Stimulated activated CD8-positive, alpha-beta memory T cell treated with anti-CD3 and anti-CD28 coated beads, Interleukin-4, amount 100 ng/mL, for 48 hours (primary cell): Measurements from ENCODE around the gene R3HCC1L.

Source experiments
- DNase-seq: peaks from one replicate; pipeline ENCODE4 v3.0.0-alpha.2; 2020

R3HCC1L gene

GRCh38 chr10:98263088-98263487 lies 128.6 kb downstream of the R3HCC1L start:
- DNase-seq, result no peak

- DNase-seq, result no peak
These were observed 130.1 kb downstream of the R3HCC1L start for GRCh38 chr10:98264378-98265065.

- no peak for DNase-seq
These were observed 131.2 kb downstream of the R3HCC1L start for GRCh38 chr10:98265403-98266378.

DNA sequence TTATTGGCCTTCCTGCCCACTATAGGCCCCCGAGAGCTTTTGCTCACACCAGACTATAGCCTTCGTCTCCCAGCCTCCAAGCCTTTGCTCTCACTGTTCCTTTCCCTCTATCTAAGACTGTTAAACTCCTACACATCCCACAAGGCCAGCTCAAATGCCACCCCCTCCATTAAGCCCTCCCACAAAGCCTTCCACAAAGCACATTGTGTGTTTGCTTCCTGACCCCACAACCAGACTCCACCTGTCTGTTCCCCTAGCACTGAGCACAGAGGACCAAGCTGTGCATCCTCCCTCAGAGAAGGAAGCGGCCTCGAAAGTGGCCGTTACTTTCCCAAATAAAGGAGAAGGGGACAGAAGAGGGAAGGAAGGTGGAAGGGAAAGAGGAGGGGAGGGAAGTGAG lies 132.2 kb downstream of the R3HCC1L start:
- DNase-seq, result no peak

- no peak for DNase-seq
These were observed 132.8 kb downstream of the R3HCC1L start for GRCh38 chr10:98267069-98267893.

- DNase-seq, result no peak
These were observed 133.6 kb downstream of the R3HCC1L start, which contains the start of gene LOXL4 for GRCh38 chr10:98267894-98268693. LOXL4 (minus strand) TSS chr10:98268194; CDS start chr10:98263019, 5,175 bp downstream.

DNA sequence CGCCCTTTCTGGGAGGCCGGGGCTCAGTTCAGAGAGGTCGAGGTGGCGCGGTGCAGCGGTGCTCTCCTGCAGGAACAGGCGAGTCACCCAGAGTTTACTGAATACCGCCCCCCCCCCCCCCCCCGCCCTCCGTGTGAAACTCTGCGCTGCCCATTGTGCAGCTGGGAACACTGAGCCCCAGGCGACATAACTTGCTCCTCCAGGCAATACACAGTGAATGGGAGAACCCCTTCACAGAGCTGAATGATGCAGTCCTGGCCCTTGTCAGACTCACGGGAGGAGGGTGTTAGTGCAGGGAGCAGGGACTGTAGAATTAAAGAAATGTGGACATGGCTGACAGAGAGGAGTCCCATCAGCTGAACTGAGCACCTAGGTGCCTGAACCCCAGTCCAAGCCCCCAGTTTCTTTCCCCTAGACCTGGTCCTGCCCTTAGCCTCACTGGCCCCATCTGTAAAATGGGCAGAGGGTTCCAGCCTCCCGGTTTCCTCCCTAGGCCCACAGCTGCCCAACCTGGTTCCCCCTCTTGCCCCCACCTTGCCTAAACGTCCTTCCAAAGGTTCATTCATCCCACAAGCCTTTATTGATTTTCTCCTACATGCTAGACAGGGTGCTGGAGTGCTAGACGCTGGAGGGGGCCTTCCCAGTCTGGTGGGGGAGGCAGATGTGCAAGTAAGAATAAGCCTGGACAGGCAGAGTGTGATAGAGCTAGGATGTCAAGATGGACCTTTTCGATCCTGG lies 134.4 kb downstream of the R3HCC1L start:
- DNase-seq, result no peak

DNA sequence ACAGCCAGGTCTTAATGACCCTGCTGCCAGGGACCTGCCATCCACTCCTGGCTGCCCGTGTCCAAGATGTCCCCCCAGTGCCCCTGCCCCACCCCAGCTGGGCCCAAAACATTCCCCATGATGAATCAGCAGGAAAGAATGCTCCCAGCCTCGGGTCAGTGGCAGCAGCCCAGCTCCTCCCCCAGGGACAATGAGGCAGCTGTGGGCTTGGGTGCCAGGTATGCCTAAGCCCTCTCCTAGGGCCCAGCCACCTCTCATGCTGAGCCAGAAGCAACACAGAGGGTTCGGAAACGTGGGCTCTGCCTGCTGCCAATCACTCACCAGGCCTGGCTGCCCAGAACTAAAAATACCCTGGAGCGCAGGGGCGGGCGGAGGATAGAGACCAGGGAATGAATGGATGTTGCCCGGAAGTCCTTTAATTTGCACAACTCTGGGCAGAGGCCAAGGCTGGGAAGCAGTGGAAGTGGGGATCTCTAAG lies 135.0 kb downstream of the R3HCC1L start:
- DNase-seq, result no peak

DNA sequence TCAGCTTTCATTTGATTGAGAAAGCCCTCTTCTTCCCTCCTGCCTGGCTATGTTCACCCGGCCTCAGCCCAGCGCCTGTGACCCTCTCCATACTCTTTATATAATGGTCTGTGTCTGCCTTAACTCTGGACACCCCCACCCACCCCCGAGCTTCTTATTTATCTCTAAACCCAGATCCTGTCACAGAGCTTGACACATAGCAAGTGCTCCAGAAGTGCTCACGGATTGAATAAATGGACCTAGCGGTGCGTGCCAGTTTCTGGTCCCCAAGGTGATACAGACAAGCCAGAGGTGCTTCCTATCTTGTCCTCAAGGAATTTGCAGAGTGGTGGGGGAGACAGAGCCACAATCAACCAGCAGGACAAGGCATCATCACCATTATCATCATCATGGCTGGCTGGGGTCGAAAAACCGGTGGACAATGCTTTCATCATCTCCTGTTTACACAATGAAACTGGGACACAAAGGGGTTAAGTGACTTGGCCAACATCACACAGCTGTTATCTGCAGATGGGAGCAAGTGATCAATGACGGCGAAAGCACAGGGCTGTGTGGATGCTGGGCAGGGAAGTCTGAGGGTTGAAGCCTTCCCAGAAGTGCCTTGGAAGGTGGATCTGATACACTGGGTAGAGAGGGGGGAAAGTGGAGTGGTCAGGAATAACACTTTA lies 135.8 kb downstream of the R3HCC1L start:
- no peak for DNase-seq

DNA sequence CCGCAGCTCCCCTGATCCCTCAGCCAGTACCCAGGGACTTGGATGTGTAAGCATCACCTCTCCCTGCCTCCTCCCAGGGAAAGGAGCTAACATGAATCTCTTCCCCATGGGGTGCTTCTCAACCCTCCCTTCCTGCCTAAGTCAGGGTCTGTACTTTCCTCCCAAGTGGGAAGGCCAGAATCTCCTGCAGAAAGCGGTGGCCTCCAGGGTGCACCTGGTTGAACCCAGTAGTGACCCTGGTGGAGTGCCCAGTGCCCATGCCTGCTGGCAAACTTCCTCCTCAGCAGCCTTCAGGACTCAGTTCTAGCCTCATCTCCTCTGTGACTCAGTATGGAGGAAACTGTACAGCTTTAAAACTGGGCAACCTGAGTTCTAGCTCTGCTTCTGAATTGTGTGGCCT lies 136.3 kb downstream of the R3HCC1L start:
- no peak for DNase-seq

DNA sequence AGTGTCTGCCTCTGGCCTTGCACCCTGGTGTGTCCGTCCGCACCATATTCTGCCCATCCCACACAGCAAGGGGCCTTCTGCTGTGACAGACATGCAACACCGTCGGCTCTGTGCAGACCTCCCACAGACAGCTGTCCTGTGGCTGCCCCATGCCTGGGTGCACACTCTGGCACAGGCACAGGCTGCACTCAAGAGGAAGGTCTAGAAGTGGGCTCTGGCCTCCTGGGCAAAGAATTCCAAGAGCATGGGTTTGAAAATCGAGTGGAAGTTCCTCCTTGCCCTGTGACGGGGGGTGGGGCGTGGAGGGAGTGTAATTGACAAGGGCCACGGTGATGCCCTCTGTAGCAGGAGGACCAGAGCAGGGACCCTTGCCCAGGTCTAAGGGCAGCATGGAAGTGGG lies 137.8 kb downstream of the R3HCC1L start:
- no peak for DNase-seq

- no peak for DNase-seq
These were observed 138.2 kb downstream of the R3HCC1L start for GRCh38 chr10:98272656-98273055.

DNA sequence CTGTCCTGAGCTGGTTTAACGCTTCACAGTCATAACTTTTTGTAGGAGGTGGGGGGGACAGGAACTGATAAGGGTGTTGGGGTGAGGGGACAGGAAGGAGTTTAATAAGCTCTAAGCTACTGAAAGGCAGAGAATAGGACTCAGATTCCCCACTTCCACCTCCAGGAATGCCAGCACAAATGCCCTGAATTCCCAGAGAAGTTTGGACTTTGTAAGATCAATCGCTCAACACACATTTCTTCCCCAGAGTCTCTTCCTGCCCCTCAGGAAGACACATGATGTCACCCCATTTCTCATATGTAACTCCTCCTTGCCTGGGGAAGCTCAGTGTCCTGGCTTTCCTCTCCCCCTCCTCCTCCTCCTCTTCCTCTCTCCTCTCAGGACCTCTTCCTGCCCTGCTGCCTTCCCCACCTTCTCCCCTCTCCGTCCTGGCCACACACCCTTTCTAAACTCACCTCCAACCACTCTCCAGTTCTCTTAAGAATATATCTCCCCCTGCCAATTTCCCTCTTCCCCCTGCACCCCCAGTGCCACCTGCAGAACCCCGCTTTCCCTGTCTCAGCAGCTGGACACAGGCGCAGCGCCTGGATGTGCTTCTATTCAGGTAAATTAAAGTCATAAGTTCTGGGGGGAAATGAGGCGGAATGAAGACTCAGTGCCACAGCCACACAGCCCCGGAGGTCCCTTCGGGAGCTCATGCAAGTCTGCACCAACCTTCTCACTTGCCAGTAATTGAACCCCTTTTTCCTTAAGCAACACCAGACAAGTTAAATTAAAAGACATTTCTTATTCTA lies 138.8 kb downstream of the R3HCC1L start:
- no peak for DNase-seq

DNA sequence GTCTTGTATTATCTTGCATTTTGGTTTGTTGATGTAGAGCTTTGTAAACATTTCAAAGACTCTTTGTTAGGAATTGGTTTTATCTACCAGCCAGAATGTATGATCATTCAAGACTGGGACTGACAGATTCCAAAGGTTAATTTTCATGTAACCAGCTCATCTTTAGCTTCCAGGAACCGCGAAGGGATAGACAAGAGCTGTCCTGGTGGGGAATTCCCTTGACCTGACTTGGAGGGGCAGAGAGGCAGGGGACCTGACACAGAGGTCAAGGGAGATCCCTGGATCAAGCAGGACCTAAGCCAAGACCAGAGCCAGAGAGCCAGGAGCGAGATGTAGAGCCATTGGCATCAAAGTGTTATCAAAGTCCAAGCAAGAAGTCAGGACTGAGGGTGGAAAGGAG lies 140.1 kb downstream of the R3HCC1L start:
- DNase-seq, result no peak

DNA sequence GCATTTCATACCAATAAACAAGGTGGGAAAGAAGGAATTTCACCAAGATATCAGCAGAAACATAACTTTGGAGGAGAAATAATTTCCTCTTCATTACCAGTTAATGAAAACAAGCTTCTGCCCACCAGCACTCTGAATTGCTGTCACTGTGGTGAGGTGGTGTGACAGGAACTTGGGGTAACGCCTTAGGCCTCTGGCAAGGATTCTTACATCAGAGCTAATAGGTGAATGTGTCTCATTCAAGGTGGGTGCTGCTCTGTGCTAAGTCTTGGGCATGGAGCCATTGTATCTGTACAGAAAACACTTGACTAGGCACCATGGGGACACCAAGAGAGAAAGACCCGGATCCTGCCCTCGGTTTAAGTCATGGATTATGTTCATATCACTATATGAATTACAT lies 141.9 kb downstream of the R3HCC1L start:
- no peak for DNase-seq

DNA sequence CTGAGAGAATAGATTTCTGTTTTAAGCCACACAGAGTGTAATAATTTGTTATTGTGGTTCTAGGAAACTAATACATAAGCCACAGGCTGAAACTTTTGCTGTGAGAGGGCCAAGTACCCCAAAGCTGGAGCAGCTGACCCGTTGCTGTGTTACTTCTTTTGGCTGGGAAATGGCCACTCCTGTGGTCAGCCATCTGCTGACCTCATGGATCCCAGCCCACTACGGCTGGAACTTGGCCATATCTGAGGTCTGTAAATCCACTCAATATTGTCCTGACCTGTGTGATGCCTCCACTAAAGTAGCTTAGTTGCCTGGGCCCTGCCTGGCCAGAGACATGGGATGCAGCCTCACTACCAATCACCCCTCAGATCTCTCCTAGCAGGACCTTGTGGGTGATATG lies 151.0 kb downstream of the R3HCC1L start:
- no peak for DNase-seq

- DNase-seq, result no peak
These were observed 152.0 kb downstream of the R3HCC1L start for GRCh38 chr10:98286419-98286818.

DNA sequence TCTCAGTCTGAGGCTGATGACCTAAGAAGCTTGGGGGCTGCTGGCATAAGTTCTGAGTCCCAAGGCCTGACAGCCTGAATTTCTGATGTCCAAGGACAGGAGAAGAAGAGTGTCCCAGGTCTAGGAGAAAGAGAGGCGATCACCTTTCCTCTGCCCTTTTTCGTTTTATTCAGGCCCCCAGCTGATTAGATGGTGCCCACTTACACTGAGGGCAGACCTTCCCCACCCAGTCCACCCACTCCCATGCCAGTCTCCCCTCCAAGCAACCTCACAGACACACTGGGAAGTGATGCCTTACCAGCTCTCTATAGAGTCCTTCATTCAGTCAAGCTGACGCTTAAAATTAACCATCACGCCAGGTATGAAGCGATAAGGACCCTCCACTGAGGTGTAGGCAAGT lies 152.9 kb downstream of the R3HCC1L start:
- no peak for DNase-seq

DNA sequence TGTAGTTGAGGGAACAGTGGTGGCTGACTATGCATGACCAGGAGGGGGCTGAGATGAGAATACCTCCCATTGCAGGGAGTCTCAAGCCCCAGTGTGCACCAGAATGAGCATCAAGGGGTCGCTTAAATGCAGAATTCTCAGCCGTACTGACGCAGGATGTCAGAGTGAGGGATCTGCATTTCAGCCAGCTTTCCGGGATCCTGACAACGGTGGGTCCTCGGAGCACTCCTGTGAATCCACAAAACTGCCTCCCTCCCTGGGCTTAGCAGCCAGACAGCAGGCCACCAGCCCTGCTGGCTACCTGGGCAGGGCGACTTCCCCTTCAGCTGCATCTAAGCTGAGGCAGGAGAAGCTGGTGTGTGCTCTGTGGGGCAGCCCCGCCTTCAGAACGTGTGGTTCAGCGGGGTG lies 155.3 kb downstream of the R3HCC1L start:
- DNase-seq, result no peak

DNA sequence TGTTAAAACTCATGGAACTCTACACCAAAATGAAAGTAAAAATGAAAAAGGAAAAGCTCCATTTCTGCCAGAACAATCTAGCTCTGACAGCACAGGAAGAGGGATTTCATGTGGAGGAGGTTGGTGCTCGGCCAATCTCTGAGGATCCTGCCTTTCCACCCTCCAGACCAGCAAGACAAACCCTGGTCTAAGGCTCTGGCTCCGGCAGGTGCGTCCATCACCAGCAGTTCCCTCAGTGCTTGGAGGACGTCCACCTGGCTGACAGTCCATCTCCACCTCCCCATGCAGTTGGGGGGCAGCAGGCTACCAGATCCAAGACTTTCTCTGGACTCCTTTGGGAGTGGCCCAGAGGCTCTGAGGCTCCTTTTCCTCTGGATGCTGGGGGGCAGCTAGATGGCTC lies 158.5 kb downstream of the R3HCC1L start:
- DNase-seq, result no peak
